ENCODE results near the gene MED31.

DNA sequence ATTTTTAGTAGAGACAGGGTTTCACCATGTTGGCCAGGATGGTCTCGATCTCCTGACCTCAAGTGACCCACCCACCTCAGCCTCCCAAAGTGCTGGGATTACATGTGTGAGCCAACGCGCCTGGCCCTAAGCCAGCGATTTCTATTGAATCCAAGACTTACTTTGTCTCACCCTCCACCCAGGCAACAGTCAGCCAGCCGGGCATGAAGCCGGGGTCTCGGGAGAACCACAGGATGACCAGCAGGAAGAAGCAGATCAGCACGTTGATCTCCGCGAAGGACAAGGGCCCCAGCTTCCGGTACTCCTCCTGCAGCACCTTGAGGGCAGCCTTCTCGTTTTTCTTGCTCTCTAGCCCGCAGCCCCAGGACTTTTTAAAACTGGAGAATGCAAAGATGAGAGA, 44.2 kb upstream of the MED31 start:
- TF ChIP-seq, protein P1, sequence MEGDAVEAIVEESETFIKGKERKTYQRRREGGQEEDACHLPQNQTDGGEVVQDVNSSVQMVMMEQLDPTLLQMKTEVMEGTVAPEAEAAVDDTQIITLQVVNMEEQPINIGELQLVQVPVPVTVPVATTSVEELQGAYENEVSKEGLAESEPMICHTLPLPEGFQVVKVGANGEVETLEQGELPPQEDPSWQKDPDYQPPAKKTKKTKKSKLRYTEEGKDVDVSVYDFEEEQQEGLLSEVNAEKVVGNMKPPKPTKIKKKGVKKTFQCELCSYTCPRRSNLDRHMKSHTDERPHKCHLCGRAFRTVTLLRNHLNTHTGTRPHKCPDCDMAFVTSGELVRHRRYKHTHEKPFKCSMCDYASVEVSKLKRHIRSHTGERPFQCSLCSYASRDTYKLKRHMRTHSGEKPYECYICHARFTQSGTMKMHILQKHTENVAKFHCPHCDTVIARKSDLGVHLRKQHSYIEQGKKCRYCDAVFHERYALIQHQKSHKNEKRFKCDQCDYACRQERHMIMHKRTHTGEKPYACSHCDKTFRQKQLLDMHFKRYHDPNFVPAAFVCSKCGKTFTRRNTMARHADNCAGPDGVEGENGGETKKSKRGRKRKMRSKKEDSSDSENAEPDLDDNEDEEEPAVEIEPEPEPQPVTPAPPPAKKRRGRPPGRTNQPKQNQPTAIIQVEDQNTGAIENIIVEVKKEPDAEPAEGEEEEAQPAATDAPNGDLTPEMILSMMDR (IDR thresholded peaks at IDR 0.05): no peak
- TF ChIP-seq POLR2AphosphoS5 (IDR thresholded peaks at IDR 0.05): no peak
